Vein endothelial cell (primary cell): ENCODE results near the gene AGFG2. TPM values are rescaled to one million over a fixed set of nuclear protein-coding genes. Genes with fewer than 3 reads are reported as not detected.

Source experiments
- small RNA-seq: library from RNA; depleted of rRNA; stranded (forward); fragments of <200 nt; gene quantifications from one replicate; pipeline ENCODE3, GENCODE V24; 2012
- total RNA-seq: library from RNA; depleted of rRNA; stranded (reverse); fragments of >200 nt; gene quantifications from 2 replicates; pipeline ENCODE4 v1.2.3, GENCODE V29; 2012

The AGFG2 gene
- 49.3 and 52.9 TPM in 2 replicates for total RNA-seq

GRCh38 chr7:100538654-100539435 is at the start of gene AGFG2:
AGFG2 (plus strand) TSS chr7:100539203; CDS start chr7:100539347, 144 bp downstream.

GRCh38 chr7:100573691-100574361 is 34.8 kb downstream of the AGFG2 start, which contains the start of gene SAP25:
SAP25 (minus strand) TSS chr7:100573900; CDS start chr7:100573742, 158 bp downstream.

GRCh38 chr7:100585511-100586265 is 46.7 kb downstream of the AGFG2 start, which contains the start of gene LRCH4:
LRCH4 (minus strand) TSS chr7:100586129; CDS start chr7:100586100, 29 bp downstream.

GRCh38 chr7:100586266-100587025 is 47.4 kb downstream of the AGFG2 start, which contains the start of gene FBXO24:
FBXO24 (plus strand) TSS chr7:100586328; CDS start chr7:100586626, 298 bp downstream.

GRCh38 chr7:100611983-100612729 is 73.2 kb downstream of the AGFG2 start, which contains the start of gene MOSPD3:
MOSPD3 (plus strand) TSS chr7:100612540; CDS start chr7:100612792, 252 bp downstream.

Small RNA genes lying within 50 kb of the gene (small RNA-seq; reads per million reads assigned to genes)
- gene RN7SL416P, result not detected
- not detected for gene SAP25

Other genes starting within 250 kb of the AGFG2 start
- gene SPDYE3, start 231.5 kb upstream of the AGFG2 start, total RNA-seq, result not detected in 2 replicates
- 15.7 and 24.2 TPM in 2 replicates for gene PILRB, start 181.1 kb upstream of the AGFG2 start, total RNA-seq
- gene PILRA, start 165.7 kb upstream of the AGFG2 start, total RNA-seq, result 0.38 and 0.65 TPM in 2 replicates
- gene ZCWPW1, start 110.5 kb upstream of the AGFG2 start, total RNA-seq, result 0.29 and 0.98 TPM in 2 replicates
- 43.3 and 59.4 TPM in 2 replicates for gene MEPCE, start 109.4 kb upstream of the AGFG2 start, total RNA-seq
- 10.6 and 21.9 TPM in 2 replicates for gene PPP1R35, start 102.7 kb upstream of the AGFG2 start, total RNA-seq
- 0.33 and 0.48 TPM in 2 replicates for gene SPACDR, start 74.9 kb upstream of the AGFG2 start, total RNA-seq
- 45.5 and 51.3 TPM in 2 replicates for gene TSC22D4, start 60.0 kb upstream of the AGFG2 start, total RNA-seq
- gene NYAP1, start 55.3 kb upstream of the AGFG2 start, total RNA-seq, result 4.0 and 4.6 TPM in 2 replicates
- gene SAP25, start 34.7 kb downstream of the AGFG2 start, total RNA-seq, result not detected in 2 replicates
- 21.2 and 24.6 TPM in 2 replicates for gene LRCH4, start 46.9 kb downstream of the AGFG2 start, total RNA-seq
- gene FBXO24, start 47.1 kb downstream of the AGFG2 start, total RNA-seq, result 0.19 and 0.65 TPM in 2 replicates
- gene PCOLCE, start 63.2 kb downstream of the AGFG2 start, total RNA-seq, result 0.38 and 1.6 TPM in 2 replicates
- gene MOSPD3, start 73.3 kb downstream of the AGFG2 start, total RNA-seq, result 12.0 and 14.4 TPM in 2 replicates
- under 0.01 and 0.38 TPM in 2 replicates for gene TFR2, start 102.3 kb downstream of the AGFG2 start, total RNA-seq
- not detected in 2 replicates for gene ACTL6B, start 117.2 kb downstream of the AGFG2 start, total RNA-seq
- 122 and 150 TPM in 2 replicates for gene GNB2, start 134.5 kb downstream of the AGFG2 start, total RNA-seq
- 22.8 and 26.1 TPM in 2 replicates for gene GIGYF1, start 155.0 kb downstream of the AGFG2 start, total RNA-seq
- 39.2 and 43.6 TPM in 2 replicates for gene POP7, start 166.9 kb downstream of the AGFG2 start, total RNA-seq
- not detected in 2 replicates for gene EPO, start 181.3 kb downstream of the AGFG2 start, total RNA-seq
- not detected in 2 replicates for gene ZAN, start 194.4 kb downstream of the AGFG2 start, total RNA-seq